SK-N-SH treated with all-trans-retinoic acid at 6 μM for 48 hours (cell line): Measurements from ENCODE around the gene ACTR3.

ENCODE experiments used
- ATAC-seq: fragments of 200-7000 bp; cut with Tn5 transposase; 3 replicates; pipeline ENCODE4 v1.9.1; 2020; ENCODE audit warnings: mild to moderate bottlenecking, moderate library complexity
- ARNTL ChIP-seq: fragments of 450-650 bp; formaldehyde crosslinking; IDR thresholded peaks from 2 replicates; pipeline ENCODE4 v1.5.0; 2020; ENCODE audit warnings: low read depth, mild to moderate bottlenecking, moderate library complexity, borderline replicate concordance
- BACH2 ChIP-seq: fragments of 250-450 bp; sonication (Bioruptor Pico); IDR thresholded peaks from 2 replicates; pipeline ENCODE4 v1.9.0; 2021; ENCODE audit warnings: mild to moderate bottlenecking, borderline replicate concordance
- CSDC2 ChIP-seq: fragments of 250-450 bp; sonication (Bioruptor Pico); IDR thresholded peaks from 2 replicates; pipeline ENCODE4 v1.5.0; 2020; ENCODE audit warnings: mild to moderate bottlenecking, moderate library complexity
- ESRRG ChIP-seq: fragments of 250-450 bp; sonication (Bioruptor Pico); IDR thresholded peaks from 2 replicates; pipeline ENCODE4 v1.6.1; 2021; ENCODE audit warnings: mild to moderate bottlenecking
- GLIS3 ChIP-seq: fragments of 250-450 bp; sonication (Bioruptor Pico); IDR thresholded peaks from 2 replicates; pipeline ENCODE4 v1.5.0; 2020; ENCODE audit warnings: mild to moderate bottlenecking, moderate library complexity
- ISL1 ChIP-seq: fragments of 250-450 bp; sonication (Bioruptor Pico); IDR thresholded peaks from 2 replicates; pipeline ENCODE4 v2.1.2; 2022; ENCODE audit warnings: mild to moderate bottlenecking, moderate library complexity
- OSR1 ChIP-seq: fragments of 250-450 bp; sonication (Bioruptor Pico); IDR thresholded peaks from 2 replicates; pipeline ENCODE4 v1.8.0; 2022; ENCODE audit warnings: moderate library complexity, mild to moderate bottlenecking, inconsistent platforms
- PPARA ChIP-seq: fragments of 250-450 bp; sonication (Bioruptor Pico); IDR thresholded peaks from 2 replicates; pipeline ENCODE4 v1.5.0; 2020; ENCODE audit warnings: mild to moderate bottlenecking, borderline replicate concordance
- RARB ChIP-seq: fragments of 250-450 bp; sonication (Bioruptor Pico); IDR thresholded peaks from 2 replicates; pipeline ENCODE4 v1.8.0; 2021; ENCODE audit warnings: mild to moderate bottlenecking, moderate library complexity
- SNAI2 ChIP-seq: fragments of 250-450 bp; sonication (Bioruptor Pico); IDR thresholded peaks from 2 replicates; pipeline ENCODE4 v1.5.0; 2020; ENCODE audit warnings: mild to moderate bottlenecking, moderate library complexity
- TCF4 ChIP-seq: fragments of 250-450 bp; sonication (Bioruptor Pico); IDR thresholded peaks from 2 replicates; pipeline ENCODE4 v1.8.0; 2021; ENCODE audit warnings: mild to moderate bottlenecking, moderate library complexity, borderline replicate concordance
- TOX ChIP-seq: fragments of 250-450 bp; sonication (Bioruptor Pico); IDR thresholded peaks from 2 replicates; pipeline ENCODE4 v1.8.0; 2021; ENCODE audit warnings: mild to moderate bottlenecking, moderate library complexity, borderline replicate concordance
- ZC3H10 ChIP-seq: fragments of 250-450 bp; sonication (Bioruptor Pico); IDR thresholded peaks from 2 replicates; pipeline ENCODE4 v1.5.1; 2021; ENCODE audit warnings: mild to moderate bottlenecking, moderate library complexity
- ZFP3 ChIP-seq: fragments of 250-450 bp; sonication (Bioruptor Pico); IDR thresholded peaks from 2 replicates; pipeline ENCODE4 v1.5.0; 2020; ENCODE audit warnings: mild to moderate bottlenecking, moderate library complexity
- ZNF565 ChIP-seq: fragments of 450-650 bp; formaldehyde crosslinking; conservative IDR thresholded peaks from 2 replicates; pipeline ENCODE4 v1.5.0; 2020; ENCODE audit warnings: low read depth, mild to moderate bottlenecking, moderate library complexity
- ZNF70 ChIP-seq: fragments of 450-650 bp; formaldehyde crosslinking; IDR thresholded peaks from 2 replicates; pipeline ENCODE4 v1.5.0; 2020; ENCODE audit warnings: mild to moderate bottlenecking, moderate library complexity
- ZNF8 ChIP-seq: fragments of 450-650 bp; formaldehyde crosslinking; IDR thresholded peaks from 2 replicates; pipeline ENCODE4 v1.5.0; 2020; ENCODE audit warnings: mild to moderate bottlenecking, moderate library complexity
- TF ChIP-seq, protein P1 (sequence below): fragments of 250-450 bp; sonication (Bioruptor Pico); IDR thresholded peaks from 2 replicates; pipeline ENCODE4 v1.8.0; 2021; ENCODE audit warnings: low read depth, mild to moderate bottlenecking, moderate library complexity, borderline replicate concordance
- TF ChIP-seq, protein P2 (sequence below): fragments of 250-450 bp; sonication (Bioruptor Pico); IDR thresholded peaks from 2 replicates; pipeline ENCODE4 v1.5.1; 2020; ENCODE audit warnings: low read depth, mild to moderate bottlenecking, moderate library complexity
- TF ChIP-seq, protein P3 (sequence below): fragments of 250-450 bp; sonication (Bioruptor Pico); IDR thresholded peaks from 2 replicates; pipeline ENCODE4 v1.8.0; 2020; ENCODE audit warnings: mild to moderate bottlenecking, moderate library complexity, borderline replicate concordance
- TF ChIP-seq, protein P4 (sequence below): fragments of 250-450 bp; sonication (Bioruptor Pico); IDR thresholded peaks from 2 replicates; pipeline ENCODE4 v1.5.1; 2021; ENCODE audit warnings: mild to moderate bottlenecking, moderate library complexity

Gene ACTR3

DNA sequence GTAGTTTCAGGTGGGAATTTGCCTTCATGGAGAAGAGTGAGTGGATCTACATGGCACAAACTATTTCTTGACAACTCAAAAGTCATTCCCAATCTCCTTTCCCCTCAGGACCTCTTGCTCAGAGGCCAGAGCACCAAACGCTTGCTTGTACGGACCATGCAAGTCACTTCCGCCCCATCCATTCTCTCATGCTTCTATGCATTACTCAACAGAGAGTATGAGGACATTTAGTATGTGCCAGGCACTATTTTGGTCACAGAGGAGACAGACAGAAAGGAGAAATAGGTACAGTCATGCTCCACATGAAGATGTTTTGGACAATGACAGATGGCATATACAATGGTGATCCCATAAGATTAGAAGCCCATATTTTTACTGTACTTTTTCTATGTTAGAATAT is 117.5 kb downstream of the ACTR3 start (continued):
- TF ChIP-seq GLIS3 (CRISPR knock-in tag): no peak
- TF ChIP-seq ARNTL (CRISPR knock-in tag): no peak
- TF ChIP-seq SNAI2 (CRISPR knock-in tag): no peak
- no peak for TF ChIP-seq ZNF70 (CRISPR knock-in tag)
- TF ChIP-seq TCF4 (CRISPR knock-in tag): no peak

DNA sequence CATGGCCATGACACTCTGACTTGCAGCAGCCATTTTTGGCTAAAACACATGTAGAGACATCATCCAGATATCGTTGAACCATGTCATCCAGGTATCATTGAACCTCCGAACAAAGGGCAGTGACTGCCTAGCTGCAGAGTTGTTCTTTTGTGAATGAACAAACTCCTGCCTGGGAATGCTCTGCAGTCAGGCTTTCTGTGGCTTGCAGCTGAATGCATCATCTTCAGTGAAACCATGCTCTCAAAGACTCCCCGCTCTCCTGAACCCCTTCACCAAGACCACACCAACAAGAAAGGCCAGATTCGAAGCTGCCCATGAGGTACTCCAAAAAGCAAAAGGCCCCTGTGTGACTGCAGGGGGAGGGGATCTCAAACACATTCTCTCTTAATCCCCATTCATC is 118.8 kb downstream of the ACTR3 start:
- no peak for TF ChIP-seq TOX (CRISPR knock-in tag)

DNA sequence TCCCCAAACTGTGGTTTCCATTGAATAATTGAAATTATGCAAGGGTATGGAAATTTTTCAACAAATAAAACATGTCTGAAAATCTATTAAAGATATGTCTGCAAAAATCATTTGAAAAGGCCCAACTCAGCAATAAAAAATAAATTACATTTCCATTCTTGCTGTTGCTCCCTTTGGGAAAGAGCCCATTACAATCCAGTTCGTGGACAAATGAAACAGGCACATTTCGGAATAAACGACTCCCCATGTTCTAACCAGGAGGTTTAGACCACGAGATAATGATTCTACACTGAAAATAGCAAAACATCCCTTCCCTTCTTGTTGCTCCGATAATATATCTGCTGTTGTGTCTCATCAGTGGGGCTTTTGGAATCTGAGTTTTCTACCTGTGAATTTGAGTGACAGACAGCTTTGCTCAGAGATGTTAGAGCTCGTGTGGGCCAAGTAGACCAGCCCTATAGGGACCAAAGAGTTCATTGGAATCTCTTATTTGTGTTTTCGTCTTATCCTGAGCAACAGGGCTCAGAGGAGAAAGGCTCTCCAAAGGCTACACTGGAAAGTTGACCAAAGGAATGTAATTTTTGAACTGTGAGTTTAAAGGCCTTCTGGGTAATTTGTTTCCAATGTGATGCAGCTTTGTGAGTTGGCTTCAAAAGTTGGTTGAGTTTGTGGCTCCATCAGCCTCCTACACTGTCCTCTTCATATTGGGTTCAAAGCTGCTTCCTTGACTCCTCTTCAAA is 119.5 kb downstream of the ACTR3 start:
- ATAC-seq: no peak

More for the DNA sequence above, 118.8 kb downstream of the ACTR3 start:
- no peak for ATAC-seq

DNA sequence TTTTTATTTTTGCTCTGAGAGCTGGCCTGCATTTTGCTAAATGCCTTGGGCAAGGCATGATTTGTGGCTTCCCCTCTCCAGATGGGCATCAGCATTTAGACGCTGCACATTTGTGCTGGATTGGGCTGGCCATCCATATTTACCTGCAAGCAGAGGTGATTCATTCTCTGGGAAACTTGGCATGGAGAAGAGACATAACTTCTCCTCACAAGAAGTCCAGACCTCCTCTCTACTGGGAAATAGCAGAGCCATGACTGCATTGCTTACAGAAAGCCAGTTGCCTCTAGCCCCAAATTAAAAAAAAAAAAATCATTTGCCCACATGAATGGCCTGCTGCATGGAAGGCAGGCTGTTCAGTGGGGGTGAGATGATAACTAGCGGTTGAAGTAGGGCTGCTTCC is 120.1 kb downstream of the ACTR3 start:
- TF ChIP-seq, protein P1, sequence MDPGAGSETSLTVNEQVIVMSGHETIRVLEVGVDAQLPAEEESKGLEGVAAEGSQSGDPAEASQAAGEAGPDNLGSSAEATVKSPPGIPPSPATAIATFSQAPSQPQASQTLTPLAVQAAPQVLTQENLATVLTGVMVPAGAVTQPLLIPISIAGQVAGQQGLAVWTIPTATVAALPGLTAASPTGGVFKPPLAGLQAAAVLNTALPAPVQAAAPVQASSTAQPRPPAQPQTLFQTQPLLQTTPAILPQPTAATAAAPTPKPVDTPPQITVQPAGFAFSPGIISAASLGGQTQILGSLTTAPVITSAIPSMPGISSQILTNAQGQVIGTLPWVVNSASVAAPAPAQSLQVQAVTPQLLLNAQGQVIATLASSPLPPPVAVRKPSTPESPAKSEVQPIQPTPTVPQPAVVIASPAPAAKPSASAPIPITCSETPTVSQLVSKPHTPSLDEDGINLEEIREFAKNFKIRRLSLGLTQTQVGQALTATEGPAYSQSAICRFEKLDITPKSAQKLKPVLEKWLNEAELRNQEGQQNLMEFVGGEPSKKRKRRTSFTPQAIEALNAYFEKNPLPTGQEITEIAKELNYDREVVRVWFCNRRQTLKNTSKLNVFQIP (CRISPR knock-in tag): no peak
- TF ChIP-seq RARB (CRISPR knock-in tag) (no peak), SNAI2 (CRISPR knock-in tag) (no peak), ZC3H10 (no peak), ZNF70 (CRISPR knock-in tag) (no peak), ARNTL (CRISPR knock-in tag) (no peak), ZNF565 (CRISPR knock-in tag) (no peak)
- no peak for ATAC-seq

More for the DNA sequence above, 119.5 kb downstream of the ACTR3 start:
- TF ChIP-seq ARNTL (CRISPR knock-in tag) (no peak), TOX (CRISPR knock-in tag) (no peak), RARB (CRISPR knock-in tag) (no peak), PPARA (CRISPR knock-in tag) (no peak), OSR1 (CRISPR knock-in tag) (no peak), ISL1 (CRISPR knock-in tag) (no peak), BACH2 (CRISPR knock-in tag) (no peak), ZNF8 (CRISPR knock-in tag) (no peak), CSDC2 (CRISPR knock-in tag) (no peak)
- TF ChIP-seq, protein P2, sequence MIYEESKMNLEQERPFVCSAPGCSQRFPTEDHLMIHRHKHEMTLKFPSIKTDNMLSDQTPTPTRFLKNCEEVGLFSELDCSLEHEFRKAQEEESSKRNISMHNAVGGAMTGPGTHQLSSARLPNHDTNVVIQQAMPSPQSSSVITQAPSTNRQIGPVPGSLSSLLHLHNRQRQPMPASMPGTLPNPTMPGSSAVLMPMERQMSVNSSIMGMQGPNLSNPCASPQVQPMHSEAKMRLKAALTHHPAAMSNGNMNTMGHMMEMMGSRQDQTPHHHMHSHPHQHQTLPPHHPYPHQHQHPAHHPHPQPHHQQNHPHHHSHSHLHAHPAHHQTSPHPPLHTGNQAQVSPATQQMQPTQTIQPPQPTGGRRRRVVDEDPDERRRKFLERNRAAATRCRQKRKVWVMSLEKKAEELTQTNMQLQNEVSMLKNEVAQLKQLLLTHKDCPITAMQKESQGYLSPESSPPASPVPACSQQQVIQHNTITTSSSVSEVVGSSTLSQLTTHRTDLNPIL (CRISPR knock-in tag): no peak
- TF ChIP-seq, all 23 proteins: peak for 0

DNA sequence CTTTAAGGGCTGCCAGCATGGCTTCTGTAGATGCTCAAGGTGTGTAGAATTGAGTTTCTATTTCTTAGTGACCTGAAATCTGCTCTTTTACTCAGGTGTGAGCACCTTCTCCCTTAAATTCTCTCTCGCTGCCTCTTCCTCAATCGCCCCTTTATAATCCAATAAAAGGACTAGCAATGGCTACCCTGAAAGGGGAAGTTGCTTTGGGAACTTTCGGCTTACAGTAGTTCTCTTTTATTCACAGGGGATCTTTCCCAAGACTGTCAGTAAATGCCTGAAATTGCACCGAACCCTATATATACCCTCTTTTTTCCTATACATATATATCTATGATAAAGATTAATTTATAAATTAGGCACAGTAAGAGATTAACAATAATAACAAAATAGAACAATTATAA is 121.8 kb downstream of the ACTR3 start:
- TF ChIP-seq ZC3H10: no peak
- TF ChIP-seq ARNTL (CRISPR knock-in tag): no peak
- TF ChIP-seq, protein P3, sequence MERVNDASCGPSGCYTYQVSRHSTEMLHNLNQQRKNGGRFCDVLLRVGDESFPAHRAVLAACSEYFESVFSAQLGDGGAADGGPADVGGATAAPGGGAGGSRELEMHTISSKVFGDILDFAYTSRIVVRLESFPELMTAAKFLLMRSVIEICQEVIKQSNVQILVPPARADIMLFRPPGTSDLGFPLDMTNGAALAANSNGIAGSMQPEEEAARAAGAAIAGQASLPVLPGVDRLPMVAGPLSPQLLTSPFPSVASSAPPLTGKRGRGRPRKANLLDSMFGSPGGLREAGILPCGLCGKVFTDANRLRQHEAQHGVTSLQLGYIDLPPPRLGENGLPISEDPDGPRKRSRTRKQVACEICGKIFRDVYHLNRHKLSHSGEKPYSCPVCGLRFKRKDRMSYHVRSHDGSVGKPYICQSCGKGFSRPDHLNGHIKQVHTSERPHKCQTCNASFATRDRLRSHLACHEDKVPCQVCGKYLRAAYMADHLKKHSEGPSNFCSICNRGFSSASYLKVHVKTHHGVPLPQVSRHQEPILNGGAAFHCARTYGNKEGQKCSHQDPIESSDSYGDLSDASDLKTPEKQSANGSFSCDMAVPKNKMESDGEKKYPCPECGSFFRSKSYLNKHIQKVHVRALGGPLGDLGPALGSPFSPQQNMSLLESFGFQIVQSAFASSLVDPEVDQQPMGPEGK (CRISPR knock-in tag): no peak
- TF ChIP-seq, protein P2 (CRISPR knock-in tag): no peak
- TF ChIP-seq ZNF8 (CRISPR knock-in tag): no peak
- no peak for TF ChIP-seq OSR1 (CRISPR knock-in tag)
- TF ChIP-seq CSDC2 (CRISPR knock-in tag): no peak
- TF ChIP-seq ZFP3 (CRISPR knock-in tag): no peak
- no peak for TF ChIP-seq BACH2 (CRISPR knock-in tag)
- no peak for TF ChIP-seq PPARA (CRISPR knock-in tag)
- TF ChIP-seq, protein P1 (CRISPR knock-in tag): no peak
- no peak for TF ChIP-seq ZNF565 (CRISPR knock-in tag)
- TF ChIP-seq ZNF70 (CRISPR knock-in tag): no peak
- no peak for TF ChIP-seq ESRRG (CRISPR knock-in tag)
- TF ChIP-seq, protein P4, sequence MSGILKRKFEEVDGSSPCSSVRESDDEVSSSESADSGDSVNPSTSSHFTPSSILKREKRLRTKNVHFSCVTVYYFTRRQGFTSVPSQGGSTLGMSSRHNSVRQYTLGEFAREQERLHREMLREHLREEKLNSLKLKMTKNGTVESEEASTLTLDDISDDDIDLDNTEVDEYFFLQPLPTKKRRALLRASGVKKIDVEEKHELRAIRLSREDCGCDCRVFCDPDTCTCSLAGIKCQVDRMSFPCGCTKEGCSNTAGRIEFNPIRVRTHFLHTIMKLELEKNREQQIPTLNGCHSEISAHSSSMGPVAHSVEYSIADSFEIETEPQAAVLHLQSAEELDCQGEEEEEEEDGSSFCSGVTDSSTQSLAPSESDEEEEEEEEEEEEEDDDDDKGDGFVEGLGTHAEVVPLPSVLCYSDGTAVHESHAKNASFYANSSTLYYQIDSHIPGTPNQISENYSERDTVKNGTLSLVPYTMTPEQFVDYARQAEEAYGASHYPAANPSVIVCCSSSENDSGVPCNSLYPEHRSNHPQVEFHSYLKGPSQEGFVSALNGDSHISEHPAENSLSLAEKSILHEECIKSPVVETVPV: no peak
- ATAC-seq: no peak
